H1 (cell line): ENCODE data around the gene ZNF629. TPM values are rescaled to one million over a fixed set of nuclear protein-coding genes. Genes with fewer than 3 reads are reported as not detected.

Experiments
- FOSL1 ChIP-seq: IDR thresholded peaks from 2 replicates; pipeline ENCODE4 v1.6.1; 2011; ENCODE audit warnings: mild to moderate bottlenecking, low read depth, low read length, moderate library complexity; ENCODE audit not compliant: insufficient read depth
- POLR2AphosphoS5 ChIP-seq: IDR thresholded peaks from 2 replicates; pipeline ENCODE4 v1.6.1; 2011; ENCODE audit warnings: low read depth, low read length
- RAD21 ChIP-seq, 2 experiments: IDR thresholded peaks in 1 of 2; conservative IDR thresholded peaks in 1 of 2; 2 replicates each; pipeline ENCODE4 v1.6.1; 2011; ENCODE audit warnings: low read depth in 2 of 2, low read length in 2 of 2, improper control_type of control experiment in 1 of 2, inconsistent platforms in 1 of 2, mild to moderate bottlenecking in 1 of 2, moderate library complexity in 1 of 2
- SP1 ChIP-seq: IDR thresholded peaks from 2 replicates; pipeline ENCODE4 v1.6.1; 2011; ENCODE audit warnings: low read depth, low read length
- SUZ12 ChIP-seq: fragments of 200-600 bp; sonication (generic); IDR thresholded peaks from 2 replicates; pipeline ENCODE4 v1.6.1; 2012; ENCODE audit warnings: mild to moderate bottlenecking, inconsistent platforms, low read length, moderate library complexity, mixed read lengths
- USF2 ChIP-seq: IDR thresholded peaks from 2 replicates; pipeline ENCODE4 v1.6.1; 2011; ENCODE audit warnings: low read length, improper control_type of control experiment
- polyA plus RNA-seq, 7 experiments: library from polyadenylated mRNA; depleted of rRNA in 3 of 7; stranded (reverse) in 5 of 7; unstranded in 2 of 7; fragments of >200 nt in 5 of 7; fragments of 200-250 nt in 2 of 7; gene quantifications; 1 replicate in 5 of 7; 2 replicates in 1 of 7; 4 replicates in 1 of 7; pipeline versions ENCODE4 v1.2.1 to v1.2.3, GENCODE V29; 2011 to 2013; ENCODE audit warnings: missing spikeins in 2 of 7, mixed read lengths in 2 of 7
- total RNA-seq: library from RNA; stranded (reverse); fragmentation: NEBNext Ultra II Directional; extraction: Animal tissue kit (Norgen Biotek cat#: 25700); gene quantifications from 2 replicates; pipeline ENCODE4 v1.2.1, GENCODE V29; 2021

Gene ZNF629
- total and polyA plus RNA-seq, 2 of the 8 experiments (the other 6 are each of a cell fraction or from before 2014, with no cell fraction given) = 11.0 to 19.5 TPM

GRCh38 chr16:30778549-30779244 lies 8.3 kb downstream of the ZNF629 start (continued):
- no peak for TF ChIP-seq RAD21 (IDR thresholded peaks at IDR 0.05 in 1 of 2, conservative IDR thresholded peaks at IDR 0.05 in 1 of 2; ENCODE audit: low read depth in 2 of 2, low read length in 2 of 2)
- no peak for TF ChIP-seq SUZ12
- no peak for TF ChIP-seq FOSL1
- TF ChIP-seq SP1 = no peak
- peak; percentile 38 for TF ChIP-seq POLR2AphosphoS5
- no peak for TF ChIP-seq USF2
